ENCODE data around the gene ZCCHC9. TPM values are rescaled to one million over a fixed set of nuclear protein-coding genes. Genes with fewer than 3 reads are reported as not detected.
"Not testable (repeated sequence)": the region's sequence is repeated elsewhere in the genome, so short reads cannot be mapped to it uniquely, and the experiment has no call there.

Gene ZCCHC9
- total and polyA plus RNA-seq, 12 donors: 8.5 to 25.7 (median 11.1) TPM

- 87% methylated on average over 2 of the region's 2 CpGs for WGBS, 2 donors
These were observed 34.6 kb downstream of the ZCCHC9 start for GRCh38 chr5:81335946-81336345.

GRCh38 chr5:81336556-81336955 lies 35.2 kb downstream of the ZCCHC9 start:
- intact Hi-C loops (cut with DNase I): no loop called here
- DNase-seq (no peak), ATAC-seq (no peak)
- Histone ChIP-seq H3K9me3 (no peaks in the 10 kb centered on the region), H3K4me3 (no peak overlapping the region), H3K36me3 (no peaks in the 10 kb centered on the region), H3K27ac (no peak overlapping the region), H3K4me1 (no peaks in the 10 kb centered on the region), H3K27me3 (no peaks in the 10 kb centered on the region)
- TF ChIP-seq CTCF (IDR thresholded peaks at IDR 0.05): no peak
- WGBS, 2 donors: 28 to 32% methylated on average over 1 of the region's 1 CpG

More at GRCh38 chr5:81335946-81336345, 34.6 kb downstream of the ZCCHC9 start:
- no peak for TF ChIP-seq CTCF (IDR thresholded peaks at IDR 0.05)
- no peaks in the 10 kb centered on the region for H3K4me1 ChIP-seq
- H3K27me3 ChIP-seq: no peaks in the 10 kb centered on the region
- no peak for ATAC-seq
- no peak for DNase-seq
- intact Hi-C loops (cut with DNase I): no loop called here
- no peak overlapping the region for H3K27ac ChIP-seq
- no peaks in the 10 kb centered on the region for H3K36me3 ChIP-seq
- H3K4me3 ChIP-seq: no peak overlapping the region
- H3K9me3 ChIP-seq: no peaks in the 10 kb centered on the region

- H3K4me3 ChIP-seq: no peak overlapping the region
- H3K27ac ChIP-seq: no peak overlapping the region
- peaks cover 0 to 2% (median 0%) of the 10 kb centered on the region in 7 donors for H3K27me3 ChIP-seq
- intact Hi-C loops (cut with DNase I): no loop called here
- H3K9me3 ChIP-seq: no peaks in the 10 kb centered on the region
- 79 to 85% methylated on average over 2 of the region's 2 CpGs for WGBS, 2 donors
- H3K36me3 ChIP-seq: no peaks in the 10 kb centered on the region
- ATAC-seq: no peak
- no peaks in the 10 kb centered on the region for H3K4me1 ChIP-seq
- no peak for TF ChIP-seq CTCF (IDR thresholded peaks at IDR 0.05)
- no peak for DNase-seq
These were observed 36.4 kb downstream of the ZCCHC9 start for GRCh38 chr5:81337803-81338202.

- H3K9me3 ChIP-seq; H3K4me3 ChIP-seq; intact Hi-C loops (cut with DNase I); H3K36me3 ChIP-seq; H3K4me1 ChIP-seq; H3K27me3 ChIP-seq; ATAC-seq; DNase-seq; H3K27ac ChIP-seq: not testable (repeated sequence)
- WGBS, 2 donors: 51 to 52% methylated on average over 3 of the region's 3 CpGs
These were observed 36.8 kb downstream of the ZCCHC9 start for GRCh38 chr5:81338213-81338612.

- DNase-seq (no peak), ATAC-seq (no peak)
- Histone ChIP-seq H3K27ac (no peak overlapping the region), H3K4me3 (no peak overlapping the region), H3K27me3 (peaks cover 0 to 2% (median 0%) of the 10 kb centered on the region in 7 donors), H3K4me1 (no peaks in the 10 kb centered on the region), H3K9me3 (no peaks in the 10 kb centered on the region), H3K36me3 (no peaks in the 10 kb centered on the region)
- intact Hi-C loops (cut with DNase I): no loop called here
- TF ChIP-seq CTCF (IDR thresholded peaks at IDR 0.05): no peak
- WGBS, 2 donors: 83 to 91% methylated on average over 13 of the region's 13 CpGs
These were observed 43.3 kb downstream of the ZCCHC9 start for GRCh38 chr5:81344736-81345135.
